Measurements from ENCODE around the gene MDFIC.

MDFIC gene

GRCh38 chr7:115009736-115010440, 88.0 kb downstream of the MDFIC start:
- H3K27ac ChIP-seq, result no peak overlapping the region
- TF ChIP-seq, protein P1, sequence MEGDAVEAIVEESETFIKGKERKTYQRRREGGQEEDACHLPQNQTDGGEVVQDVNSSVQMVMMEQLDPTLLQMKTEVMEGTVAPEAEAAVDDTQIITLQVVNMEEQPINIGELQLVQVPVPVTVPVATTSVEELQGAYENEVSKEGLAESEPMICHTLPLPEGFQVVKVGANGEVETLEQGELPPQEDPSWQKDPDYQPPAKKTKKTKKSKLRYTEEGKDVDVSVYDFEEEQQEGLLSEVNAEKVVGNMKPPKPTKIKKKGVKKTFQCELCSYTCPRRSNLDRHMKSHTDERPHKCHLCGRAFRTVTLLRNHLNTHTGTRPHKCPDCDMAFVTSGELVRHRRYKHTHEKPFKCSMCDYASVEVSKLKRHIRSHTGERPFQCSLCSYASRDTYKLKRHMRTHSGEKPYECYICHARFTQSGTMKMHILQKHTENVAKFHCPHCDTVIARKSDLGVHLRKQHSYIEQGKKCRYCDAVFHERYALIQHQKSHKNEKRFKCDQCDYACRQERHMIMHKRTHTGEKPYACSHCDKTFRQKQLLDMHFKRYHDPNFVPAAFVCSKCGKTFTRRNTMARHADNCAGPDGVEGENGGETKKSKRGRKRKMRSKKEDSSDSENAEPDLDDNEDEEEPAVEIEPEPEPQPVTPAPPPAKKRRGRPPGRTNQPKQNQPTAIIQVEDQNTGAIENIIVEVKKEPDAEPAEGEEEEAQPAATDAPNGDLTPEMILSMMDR (conservative IDR thresholded peaks at IDR 0.05), result no peak

DNA sequence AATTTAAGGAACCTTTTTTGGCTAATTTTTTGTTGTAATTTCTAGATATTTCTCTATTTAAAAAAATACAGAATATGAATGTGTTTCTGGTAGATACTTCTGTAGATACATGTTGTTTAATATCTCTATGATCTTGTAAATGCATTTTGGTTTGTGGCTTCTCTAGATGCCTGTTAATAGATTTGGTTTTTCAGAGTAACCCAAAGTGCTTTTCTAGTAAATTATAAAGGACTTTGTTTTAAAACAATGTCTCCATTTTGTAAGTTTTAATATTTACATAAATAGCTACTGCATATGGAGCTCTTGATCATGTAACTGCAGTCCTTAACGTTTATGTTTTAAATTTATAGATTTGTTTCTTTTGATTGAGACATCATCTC, 88.5 kb downstream of the MDFIC start:
- no peak overlapping the region for H3K27ac ChIP-seq
- TF ChIP-seq, protein P1 (conservative IDR thresholded peaks at IDR 0.05), result no peak

GRCh38 chr7:115013886-115014285, 92.0 kb downstream of the MDFIC start:
- H3K27ac ChIP-seq, result no peak overlapping the region
- TF ChIP-seq, protein P1 (conservative IDR thresholded peaks at IDR 0.05), result no peak

DNA sequence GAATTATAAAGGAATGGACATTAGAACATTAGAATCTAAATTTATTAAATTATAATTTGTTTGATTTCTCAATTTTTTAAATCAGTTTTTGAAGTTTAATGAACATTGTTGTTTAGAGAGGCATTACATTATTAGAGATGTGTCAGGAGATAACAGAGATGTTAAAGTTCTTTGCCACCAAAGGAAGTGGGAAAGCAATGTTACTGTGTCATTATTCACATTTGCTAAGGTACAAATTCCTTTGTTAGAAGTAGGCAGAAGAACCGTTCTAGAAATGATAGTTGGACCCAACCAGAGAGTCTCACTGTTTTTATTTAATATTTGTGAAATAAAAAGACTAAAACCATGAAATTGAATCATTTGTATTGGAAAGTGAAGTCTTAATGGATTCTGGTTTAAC, 92.9 kb downstream of the MDFIC start:
- TF ChIP-seq, protein P1 (conservative IDR thresholded peaks at IDR 0.05), result no peak
- H3K27ac ChIP-seq, result no peak overlapping the region

DNA sequence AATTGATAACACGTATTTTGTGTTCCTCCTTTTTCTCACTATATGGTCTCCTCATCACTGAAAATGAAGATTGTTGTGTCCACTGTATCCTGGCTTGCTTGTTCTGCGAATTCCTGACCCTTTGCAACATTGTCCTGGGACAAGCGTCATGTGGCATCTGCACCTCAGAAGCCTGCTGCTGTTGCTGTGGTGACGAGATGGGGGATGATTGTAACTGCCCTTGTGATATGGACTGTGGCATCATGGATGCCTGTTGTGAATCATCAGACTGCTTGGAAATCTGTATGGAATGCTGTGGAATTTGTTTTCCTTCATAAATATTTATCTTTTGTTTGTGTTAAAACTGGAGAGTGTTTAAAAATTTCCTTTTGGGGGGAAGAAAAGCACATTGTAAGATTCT, 93.7 kb downstream of the MDFIC start:
- H3K27ac ChIP-seq, result no peak overlapping the region
- TF ChIP-seq, protein P1 (conservative IDR thresholded peaks at IDR 0.05), result no peak

GRCh38 chr7:115019882-115020605, 98.2 kb downstream of the MDFIC start:
- H3K27ac ChIP-seq, result no peak overlapping the region
- TF ChIP-seq, protein P1 (conservative IDR thresholded peaks at IDR 0.05), result no peak

- no peak overlapping the region for H3K27ac ChIP-seq
- TF ChIP-seq, protein P1 (conservative IDR thresholded peaks at IDR 0.05), result no peak
Measured at GRCh38 chr7:115023219-115023618, 101.3 kb downstream of the MDFIC start.

Measured in VCaP (cell line).